OCI-LY1 (cell line): ENCODE measurements around the gene NUBPL.

ENCODE experiments used
- H2AFZ ChIP-seq: fragments of 200-600 bp; sonication (generic), shearing (Covaris generic); 2 replicates; pipeline ENCODE4 v1.6.0; 2014; ENCODE audit warnings: antibody characterized with exemption, mild to moderate bottlenecking, low read length
- H3F3A ChIP-seq: fragments of 200-600 bp; sonication (generic), shearing (Covaris generic); 2 replicates; pipeline ENCODE4 v1.6.0; 2014; ENCODE audit warnings: mild to moderate bottlenecking, antibody characterized with exemption, low read length, moderate library complexity; ENCODE audit not compliant: insufficient read depth
- H3K27ac ChIP-seq: fragments of 200-600 bp; sonication (generic); 2 replicates; pipeline ENCODE4 v1.5.1; 2014; ENCODE audit warnings: low read length, mixed run types, mild to moderate bottlenecking, low read depth; ENCODE audit not compliant: poor library complexity, severe bottlenecking
- H3K27me3 ChIP-seq: fragments of 200-600 bp; sonication (generic); 2 replicates; pipeline ENCODE4 v1.6.0; 2014; ENCODE audit warnings: antibody characterized with exemption, mild to moderate bottlenecking, low read length, moderate library complexity; ENCODE audit not compliant: insufficient read depth
- H3K36me3 ChIP-seq: fragments of 200-600 bp; sonication (generic); 2 replicates; pipeline ENCODE4 v1.6.1; 2014; ENCODE audit warnings: mild to moderate bottlenecking, antibody characterized with exemption, low read length, moderate library complexity, mixed read lengths; ENCODE audit not compliant: insufficient read depth
- H3K4me1 ChIP-seq: fragments of 200-600 bp; sonication (generic); 2 replicates; pipeline ENCODE4 v1.5.1; 2014; ENCODE audit warnings: mild to moderate bottlenecking, low read length, moderate library complexity; ENCODE audit not compliant: insufficient read depth, severe bottlenecking
- H3K4me2 ChIP-seq: fragments of 200-600 bp; sonication (generic), shearing (Covaris generic); 2 replicates; pipeline ENCODE4 v1.6.1; 2014; ENCODE audit warnings: low read length
- H3K4me3 ChIP-seq: fragments of 200-600 bp; sonication (generic); 2 replicates; pipeline ENCODE4 v1.5.1; 2014; ENCODE audit warnings: low read length, low read depth, mild to moderate bottlenecking, mixed read lengths; ENCODE audit not compliant: poor library complexity, severe bottlenecking
- H3K79me2 ChIP-seq: fragments of 200-600 bp; shearing (Covaris generic); 2 replicates; pipeline ENCODE4 v1.6.1; 2016; ENCODE audit warnings: mixed run types, low read length, mixed read lengths; ENCODE audit not compliant: insufficient read depth
- H3K9ac ChIP-seq: fragments of 200-600 bp; sonication (generic), shearing (Covaris generic); 2 replicates; pipeline ENCODE4 v1.6.1; 2014; ENCODE audit warnings: mild to moderate bottlenecking, low read length, mixed read lengths
- H3K9me2 ChIP-seq: fragments of 200-600 bp; sonication (generic), shearing (Covaris generic); 2 replicates; pipeline ENCODE4 v1.6.1; 2014; ENCODE audit warnings: low read depth, mild to moderate bottlenecking, low read length, mixed read lengths
- H3K9me3 ChIP-seq: fragments of 200-600 bp; shearing (Covaris generic); 2 replicates; pipeline ENCODE4 v1.6.1; 2014; ENCODE audit warnings: low read length, mixed read lengths
- H4K20me1 ChIP-seq: fragments of 200-600 bp; sonication (generic), shearing (Covaris generic); 2 replicates; pipeline ENCODE4 v1.6.0; 2016; ENCODE audit warnings: mild to moderate bottlenecking, low read length; ENCODE audit not compliant: insufficient read depth
- CTCF ChIP-seq: fragments of 200-600 bp; sonication (generic), shearing (Covaris generic); IDR thresholded peaks from 2 replicates; pipeline ENCODE4 v1.5.1; 2017; ENCODE audit warnings: mild to moderate bottlenecking, antibody characterized with exemption, low read length, moderate library complexity, mixed read lengths
- EZH2 ChIP-seq: fragments of 200-600 bp; sonication (generic), shearing (Covaris generic); IDR thresholded peaks from 2 replicates; pipeline ENCODE4 v1.8.0; 2017; ENCODE audit warnings: borderline replicate concordance, mixed run types, mild to moderate bottlenecking, antibody characterized with exemption, low read length, moderate library complexity, mixed read lengths

NUBPL gene

GRCh38 chr14:31837031-31837430 is 275.8 kb downstream of the NUBPL start:
- H3K27ac ChIP-seq, result no peak overlapping the region
- H3K4me3 ChIP-seq, result no peak overlapping the region
- no peaks in the 10 kb centered on the region for H4K20me1 ChIP-seq
- no peaks in the 10 kb centered on the region for H3K36me3 ChIP-seq
- H3K27me3 ChIP-seq, result no peaks in the 10 kb centered on the region
- H3K4me1 ChIP-seq, result no peaks in the 10 kb centered on the region
- H2AFZ ChIP-seq, result no peak overlapping the region
- H3K79me2 ChIP-seq, result no peaks in the 10 kb centered on the region
- H3K9me3 ChIP-seq, result no peaks in the 10 kb centered on the region
- H3K4me2 ChIP-seq, result no peak overlapping the region
- no peaks in the 10 kb centered on the region for H3K9me2 ChIP-seq
- H3K9ac ChIP-seq, result no peak overlapping the region
- TF ChIP-seq CTCF (no peak), EZH2 (no peak)
- no peaks in the 10 kb centered on the region for H3F3A ChIP-seq

GRCh38 chr14:31842899-31843298 is 281.7 kb downstream of the NUBPL start:
- H3K4me2 ChIP-seq, result no peak overlapping the region
- H3F3A ChIP-seq, result no peaks in the 10 kb centered on the region
- no peaks in the 10 kb centered on the region for H3K27me3 ChIP-seq
- H3K79me2 ChIP-seq, result no peaks in the 10 kb centered on the region
- no peaks in the 10 kb centered on the region for H3K36me3 ChIP-seq
- H3K9me3 ChIP-seq, result no peaks in the 10 kb centered on the region
- H3K4me1 ChIP-seq, result no peaks in the 10 kb centered on the region
- H3K9me2 ChIP-seq, result no peaks in the 10 kb centered on the region
- H2AFZ ChIP-seq, result no peak overlapping the region
- no peak overlapping the region for H3K4me3 ChIP-seq
- no peak for TF ChIP-seq EZH2
- no peak for TF ChIP-seq CTCF
- H3K9ac ChIP-seq, result no peak overlapping the region
- no peak overlapping the region for H3K27ac ChIP-seq
- no peaks in the 10 kb centered on the region for H4K20me1 ChIP-seq

GRCh38 chr14:31843361-31844091 is 282.3 kb downstream of the NUBPL start:
- no peak overlapping the region for H2AFZ ChIP-seq
- H3K4me3 ChIP-seq, result no peak overlapping the region
- H3K27ac ChIP-seq, result no peak overlapping the region
- TF ChIP-seq CTCF, result no peak
- no peaks in the 10 kb centered on the region for H3K36me3 ChIP-seq
- no peaks in the 10 kb centered on the region for H3K27me3 ChIP-seq
- no peaks in the 10 kb centered on the region for H3K4me1 ChIP-seq
- no peak overlapping the region for H3K9ac ChIP-seq
- no peak overlapping the region for H3K4me2 ChIP-seq
- H4K20me1 ChIP-seq, result no peaks in the 10 kb centered on the region
- no peaks in the 10 kb centered on the region for H3K9me3 ChIP-seq
- H3K9me2 ChIP-seq, result no peaks in the 10 kb centered on the region
- no peaks in the 10 kb centered on the region for H3K79me2 ChIP-seq
- H3F3A ChIP-seq, result no peaks in the 10 kb centered on the region
